PC-9 (cell line): ENCODE results near the gene MFSD12. TPM values are rescaled to one million over a fixed set of nuclear protein-coding genes. Genes with fewer than 3 reads are reported as not detected.

ENCODE experiments used
- BruUV-seq: library from RNA; stranded (reverse); fragments of 400-500 nt; replicated peaks from 2 replicates; lab custom pipeline; 2021; lab: Mats Ljungman, UMichigan
- CTCF ChIA-PET: fragments of 300-600 bp; sonication (Branson Sonifier 250); formaldehyde crosslinking; loops from one replicate; lab custom pipeline; 2022; ENCODE audit warnings: antibody characterized with exemption; lab: Charles Lee
- POLR2A ChIA-PET: fragments of 300-600 bp; sonication (Branson Sonifier 250); formaldehyde crosslinking; loops from one replicate; lab custom pipeline; 2022; ENCODE audit warnings: antibody characterized with exemption; ENCODE audit not compliant: unreplicated experiment; lab: Charles Lee
- DNase-seq, 2 experiments: peaks; one replicate each; pipeline versions ENCODE4 v3.0.0 to v3.0.0-alpha.2; 2015 to 2022; ENCODE audit warnings: mixed read lengths in 1 of 2
- H2AFZ ChIP-seq: fragments of 200-600 bp; sonication (generic); 2 replicates; pipeline ENCODE4 v1.8.1; 2017; ENCODE audit warnings: antibody characterized with exemption
- H3F3A ChIP-seq: fragments of 200-600 bp; sonication (generic); 2 replicates; pipeline ENCODE4 v1.8.1; 2017; ENCODE audit warnings: antibody characterized with exemption, mild to moderate bottlenecking, low read depth; ENCODE audit not compliant: insufficient read depth
- H3K27ac ChIP-seq: fragments of 200-600 bp; sonication (generic); 2 replicates; pipeline ENCODE4 v1.6.1; 2016; ENCODE audit warnings: mixed run types
- H3K27me3 ChIP-seq: fragments of 200-600 bp; sonication (generic); 2 replicates; pipeline ENCODE4 v1.6.1; 2016; ENCODE audit warnings: low read depth, mixed run types; ENCODE audit not compliant: insufficient read depth
- H3K36me3 ChIP-seq: fragments of 200-600 bp; sonication (generic); 2 replicates; pipeline ENCODE4 v1.6.1; 2016; ENCODE audit warnings: low read depth, mixed run types
- H3K4me1 ChIP-seq: fragments of 200-600 bp; sonication (generic); replicated peaks from 2 replicates; pipeline ENCODE4 v1.6.1; 2016; ENCODE audit warnings: mixed run types; ENCODE audit not compliant: insufficient read depth
- H3K4me2 ChIP-seq: fragments of 200-600 bp; sonication (generic); 2 replicates; pipeline ENCODE4 v1.6.1; 2017; ENCODE audit warnings: mixed run types
- H3K4me3 ChIP-seq: fragments of 200-600 bp; sonication (generic); 2 replicates; pipeline ENCODE4 v1.6.1; 2016; ENCODE audit warnings: mixed run types
- H3K79me2 ChIP-seq: fragments of 200-600 bp; sonication (generic); 2 replicates; pipeline ENCODE4 v1.6.1; 2017; ENCODE audit warnings: low read depth, mixed run types
- H3K9me2 ChIP-seq: fragments of 200-600 bp; sonication (generic); 2 replicates; pipeline ENCODE4 v1.8.1; 2017; ENCODE audit warnings: mild to moderate bottlenecking; ENCODE audit not compliant: insufficient read depth
- H3K9me3 ChIP-seq: fragments of 200-600 bp; sonication (generic); 2 replicates; pipeline ENCODE4 v1.8.1; 2016; ENCODE audit warnings: low read depth; ENCODE audit not compliant: insufficient read depth
- H4K20me1 ChIP-seq: fragments of 200-600 bp; sonication (generic); 2 replicates; pipeline ENCODE4 v1.8.1; 2017; ENCODE audit not compliant: insufficient read depth
- CTCF ChIP-seq: fragments of 200-600 bp; sonication (generic); conservative IDR thresholded peaks from 2 replicates; pipeline ENCODE4 v1.6.1; 2017; ENCODE audit warnings: mixed run types, antibody characterized with exemption, mild to moderate bottlenecking, moderate library complexity
- EZH2 ChIP-seq: fragments of 200-600 bp; sonication (generic); IDR thresholded peaks from 2 replicates; pipeline ENCODE4 v1.8.0; 2017; ENCODE audit warnings: antibody characterized with exemption, low read depth
- intact Hi-C: fragments of 100-400 bp; cut with micrococcal nuclease; formaldehyde crosslinking; loops from one replicate; pipeline ENCODE4 v1.10.0; 2022; ENCODE audit not compliant: unreplicated experiment
- total RNA-seq: library from RNA; stranded (reverse); gene quantifications from 2 replicates; pipeline ENCODE4 v1.2.3, GENCODE V29; 2021

Gene MFSD12
- total RNA-seq, 1 experiment from 2014 or later, result 70.0 TPM

DNA sequence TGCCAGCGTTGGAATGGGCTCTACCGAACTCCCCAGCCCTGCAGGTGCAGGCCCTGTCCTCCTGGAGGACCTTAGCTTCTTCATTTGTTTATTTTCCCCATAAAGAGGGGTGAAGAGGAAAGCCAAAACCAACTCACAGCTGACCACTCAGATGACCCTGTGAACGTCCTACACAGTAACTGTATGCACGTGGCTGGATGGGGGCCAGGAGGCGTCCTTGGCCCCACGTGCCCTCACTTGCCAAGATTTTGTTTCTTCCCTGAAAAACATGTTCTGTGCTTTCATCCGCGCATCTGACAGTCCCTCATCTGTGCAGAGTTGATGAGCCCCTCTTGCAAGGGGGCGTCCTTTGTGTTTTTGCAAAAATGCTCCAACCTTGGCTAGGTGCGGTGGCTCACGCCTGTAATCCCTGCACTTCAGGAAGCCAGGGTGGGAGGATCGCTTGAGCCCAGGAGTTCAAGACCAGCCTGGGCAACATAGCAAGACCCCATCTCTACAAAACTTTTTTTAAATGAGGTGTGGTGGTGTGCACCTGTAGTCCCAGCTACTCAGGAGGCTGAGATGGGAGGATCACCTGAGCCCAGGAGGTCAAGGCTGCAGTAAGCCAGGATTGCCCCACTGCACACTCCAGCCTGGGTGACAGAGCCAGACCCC is 23.7 kb downstream of the MFSD12 start:
- no peaks in the 10 kb centered on the region for H3K9me2 ChIP-seq
- H4K20me1 ChIP-seq, result no peaks in the 10 kb centered on the region; the same call in 1 of the 2 replicates
- H3K4me1 ChIP-seq, result no peaks in the 10 kb centered on the region
- no peaks in the 10 kb centered on the region for H3K79me2 ChIP-seq
- no peaks in the 10 kb centered on the region for H3K9me3 ChIP-seq
- TF ChIP-seq EZH2 (no peak), CTCF (no peak)
- DNase-seq, result no peak
- CTCF ChIA-PET, result no interaction called here
- no TSS peak for BruUV-seq
- no peak overlapping the region for H2AFZ ChIP-seq
- H3K4me3 ChIP-seq, result no peak overlapping the region
- H3K27ac ChIP-seq, result no peak overlapping the region
- POLR2A ChIA-PET, result no interaction called here
- H3F3A ChIP-seq, result no peaks in the 10 kb centered on the region
- H3K36me3 ChIP-seq, result no peaks in the 10 kb centered on the region
- intact Hi-C loops, result no loop called here
- H3K27me3 ChIP-seq, result no peaks in the 10 kb centered on the region
- H3K4me2 ChIP-seq, result no peak overlapping the region

DNA sequence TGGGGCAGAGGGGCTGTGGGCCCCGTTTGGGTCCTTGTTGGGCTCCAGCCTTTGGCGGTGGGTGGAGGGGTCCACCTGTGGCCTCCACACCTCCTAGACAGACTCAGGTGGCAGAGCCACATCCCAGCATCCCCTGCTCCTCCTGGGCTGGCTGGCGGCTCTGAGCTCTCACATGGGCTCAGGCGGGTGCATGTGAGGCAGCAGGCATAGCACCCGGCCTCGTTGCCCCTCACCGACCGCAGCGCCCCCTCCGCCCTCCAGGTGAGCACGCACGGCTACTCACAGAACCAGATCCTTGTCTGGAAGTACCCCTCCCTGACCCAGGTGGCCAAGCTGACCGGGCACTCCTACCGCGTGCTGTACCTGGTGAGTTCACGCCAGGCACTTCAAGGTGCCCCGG is 24.4 kb downstream of the MFSD12 start:
- CTCF ChIA-PET, result no interaction called here
- H3K36me3 ChIP-seq, result no peaks in the 10 kb centered on the region
- no peak overlapping the region for H2AFZ ChIP-seq
- intact Hi-C loops, result no loop called here
- H3K9me3 ChIP-seq, result no peaks in the 10 kb centered on the region
- no peaks in the 10 kb centered on the region for H3K27me3 ChIP-seq
- no peak overlapping the region for H3K27ac ChIP-seq
- no TSS peak for BruUV-seq
- no peak overlapping the region for H3K4me3 ChIP-seq
- POLR2A ChIA-PET, result no interaction called here
- no peaks in the 10 kb centered on the region for H3K79me2 ChIP-seq
- no peaks in the 10 kb centered on the region for H3K9me2 ChIP-seq
- TF ChIP-seq CTCF (no peak), EZH2 (no peak)
- no peaks in the 10 kb centered on the region for H3F3A ChIP-seq
- no peak for DNase-seq
- H4K20me1 ChIP-seq, result no peaks in the 10 kb centered on the region; the same call in 1 of the 2 replicates
- no peaks in the 10 kb centered on the region for H3K4me1 ChIP-seq
- H3K4me2 ChIP-seq, result no peak overlapping the region

DNA sequence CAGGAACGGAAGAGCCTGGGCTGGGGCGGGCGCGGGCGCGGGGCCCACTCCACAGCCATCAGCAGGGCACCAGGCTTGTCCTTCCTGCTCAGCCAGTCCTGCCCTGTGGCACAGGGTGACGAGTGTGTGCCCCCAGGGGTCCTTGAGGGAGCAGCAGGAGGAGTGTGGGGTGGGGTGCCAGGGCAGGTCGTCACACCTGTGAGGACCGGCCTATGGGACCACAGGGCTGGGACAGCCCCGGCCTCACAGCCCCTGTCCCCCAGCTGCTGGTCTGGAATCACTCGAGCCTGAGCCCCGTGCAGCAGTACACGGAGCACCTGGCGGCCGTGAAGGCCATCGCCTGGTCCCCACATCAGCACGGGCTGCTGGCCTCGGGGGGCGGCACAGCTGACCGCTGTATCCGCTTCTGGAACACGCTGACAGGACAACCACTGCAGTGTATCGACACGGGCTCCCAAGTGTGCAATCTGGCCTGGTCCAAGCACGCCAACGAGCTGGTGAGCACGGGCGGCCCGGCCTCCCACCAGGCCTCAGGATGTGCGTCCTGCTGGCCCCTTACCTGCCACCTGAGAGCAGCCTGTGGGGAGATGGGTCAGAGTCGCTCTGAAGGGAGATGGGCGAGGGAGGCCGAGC is 25.1 kb downstream of the MFSD12 start:
- DNase-seq, result no peak
- CTCF ChIA-PET, result no interaction called here
- POLR2A ChIA-PET, result no interaction called here
- Histone ChIP-seq H3K9me2 (no peaks in the 10 kb centered on the region), H3K4me1 (no peaks in the 10 kb centered on the region), H3K27ac (no peak overlapping the region), H3K79me2 (no peaks in the 10 kb centered on the region), H3K4me3 (no peak overlapping the region), H4K20me1 (no peaks in the 10 kb centered on the region; the same call in 1 of the 2 replicates), H2AFZ (no peak overlapping the region), H3K9me3 (no peaks in the 10 kb centered on the region), H3K27me3 (no peaks in the 10 kb centered on the region), H3K4me2 (no peak overlapping the region), H3K36me3 (no peaks in the 10 kb centered on the region), H3F3A (no peaks in the 10 kb centered on the region)
- TF ChIP-seq CTCF (no peak), EZH2 (no peak)
- intact Hi-C loops, result no loop called here
- no TSS peak for BruUV-seq
